DOHH2 (cell line): ENCODE measurements around the gene DMD.

Experiments used
- EZH2phosphoT487 ChIP-seq: fragments of 200-600 bp; sonication (generic); IDR thresholded peaks from 2 replicates; pipeline ENCODE4 v1.6.1; 2017; ENCODE audit warnings: borderline replicate concordance, mild to moderate bottlenecking, antibody characterized with exemption, low read length, moderate library complexity, mixed read lengths
- TF ChIP-seq, protein P1 (sequence below): fragments of 200-600 bp; sonication (generic); IDR thresholded peaks from one replicate; pipeline ENCODE4 v1.5.1; 2014; ENCODE audit warnings: antibody characterized with exemption, mild to moderate bottlenecking, low read depth, low read length; ENCODE audit not compliant: poor library complexity, severe bottlenecking

DNA sequence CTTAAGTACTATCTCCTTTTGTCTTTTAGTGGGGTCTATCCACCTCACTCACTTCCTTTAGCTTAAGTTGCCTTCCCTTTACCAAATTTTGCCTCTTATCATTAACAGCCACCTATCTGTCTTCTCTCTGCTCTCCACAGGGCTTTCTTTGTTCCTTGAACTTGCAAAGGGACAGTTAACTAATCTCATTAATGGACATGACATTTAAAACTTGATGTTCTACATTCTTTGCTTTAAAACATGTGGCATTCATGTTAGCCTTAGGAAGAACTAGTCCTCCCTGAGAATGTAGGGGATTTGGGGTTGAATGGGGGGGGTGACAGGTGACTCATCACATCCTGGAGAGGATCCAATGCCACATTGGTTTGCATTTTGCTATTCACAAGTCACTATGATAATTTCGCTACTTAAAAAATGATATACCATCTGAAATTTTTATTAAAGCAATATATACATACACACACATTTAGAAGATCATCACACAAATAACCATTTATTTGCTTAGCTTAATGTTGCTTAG lies 41.0 kb upstream of the DMD start:
- TF ChIP-seq, protein P1, sequence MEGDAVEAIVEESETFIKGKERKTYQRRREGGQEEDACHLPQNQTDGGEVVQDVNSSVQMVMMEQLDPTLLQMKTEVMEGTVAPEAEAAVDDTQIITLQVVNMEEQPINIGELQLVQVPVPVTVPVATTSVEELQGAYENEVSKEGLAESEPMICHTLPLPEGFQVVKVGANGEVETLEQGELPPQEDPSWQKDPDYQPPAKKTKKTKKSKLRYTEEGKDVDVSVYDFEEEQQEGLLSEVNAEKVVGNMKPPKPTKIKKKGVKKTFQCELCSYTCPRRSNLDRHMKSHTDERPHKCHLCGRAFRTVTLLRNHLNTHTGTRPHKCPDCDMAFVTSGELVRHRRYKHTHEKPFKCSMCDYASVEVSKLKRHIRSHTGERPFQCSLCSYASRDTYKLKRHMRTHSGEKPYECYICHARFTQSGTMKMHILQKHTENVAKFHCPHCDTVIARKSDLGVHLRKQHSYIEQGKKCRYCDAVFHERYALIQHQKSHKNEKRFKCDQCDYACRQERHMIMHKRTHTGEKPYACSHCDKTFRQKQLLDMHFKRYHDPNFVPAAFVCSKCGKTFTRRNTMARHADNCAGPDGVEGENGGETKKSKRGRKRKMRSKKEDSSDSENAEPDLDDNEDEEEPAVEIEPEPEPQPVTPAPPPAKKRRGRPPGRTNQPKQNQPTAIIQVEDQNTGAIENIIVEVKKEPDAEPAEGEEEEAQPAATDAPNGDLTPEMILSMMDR, result no peak
- no peak for TF ChIP-seq EZH2phosphoT487
